Activated naive CD4-positive, alpha-beta T cell (primary cell): Measurements from ENCODE around the gene ITFG2.

ENCODE experiments used
- DNase-seq, 4 experiments: peaks; one replicate each; lab custom pipeline; 2025; lab: John Stamatoyannopoulos, UW

Gene ITFG2

GRCh38 chr12:2795291-2796186 lies 16.9 kb upstream of the ITFG2 start:
- DNase-seq, result peak; percentile 24 to 69 (median 43)

GRCh38 chr12:2796187-2796666 lies 16.2 kb upstream of the ITFG2 start:
- no peak for DNase-seq

GRCh38 chr12:2797721-2798418 lies 14.6 kb upstream of the ITFG2 start:
- no peak for DNase-seq

GRCh38 chr12:2800046-2800570 lies 12.4 kb upstream of the ITFG2 start:
- DNase-seq, result no peak

- DNase-seq, result no peak
Observed at GRCh38 chr12:2801044-2801783, 11.3 kb upstream of the ITFG2 start.

- no peak for DNase-seq
Observed at GRCh38 chr12:2803635-2804392, 8.7 kb upstream of the ITFG2 start.

GRCh38 chr12:2804393-2805142 lies 7.9 kb upstream of the ITFG2 start:
- no peak for DNase-seq

GRCh38 chr12:2805143-2805520 lies 7.3 kb upstream of the ITFG2 start:
- DNase-seq, result no peak

GRCh38 chr12:2806700-2807099 lies 5.8 kb upstream of the ITFG2 start:
- no peak for DNase-seq

- no peak for DNase-seq
Observed at GRCh38 chr12:2811801-2812200, 667 bp upstream of the ITFG2 start.

GRCh38 chr12:2813214-2814185 lies 1.0 kb downstream of the ITFG2 start:
- DNase-seq, result peak in 1 of 4 experiments; percentile 10

- no peak for DNase-seq
Observed at GRCh38 chr12:2819810-2820209, 7.3 kb downstream of the ITFG2 start.

- DNase-seq, result no peak
Observed at GRCh38 chr12:2820432-2820831, 8.0 kb downstream of the ITFG2 start.

- DNase-seq, result no peak
Observed at GRCh38 chr12:2823483-2823882, 11.0 kb downstream of the ITFG2 start.

- no peak for DNase-seq
Observed at GRCh38 chr12:2824541-2824940, 12.1 kb downstream of the ITFG2 start.

- DNase-seq, result no peak
Observed at GRCh38 chr12:2825132-2825531, 12.7 kb downstream of the ITFG2 start.

GRCh38 chr12:2826036-2826435 lies 13.6 kb downstream of the ITFG2 start:
- no peak for DNase-seq

GRCh38 chr12:2826721-2827515 lies 14.4 kb downstream of the ITFG2 start:
- no peak for DNase-seq

GRCh38 chr12:2829275-2829674 lies 16.8 kb downstream of the ITFG2 start:
- no peak for DNase-seq
